ENCODE data around the gene SNORC.

The SNORC gene

DNA sequence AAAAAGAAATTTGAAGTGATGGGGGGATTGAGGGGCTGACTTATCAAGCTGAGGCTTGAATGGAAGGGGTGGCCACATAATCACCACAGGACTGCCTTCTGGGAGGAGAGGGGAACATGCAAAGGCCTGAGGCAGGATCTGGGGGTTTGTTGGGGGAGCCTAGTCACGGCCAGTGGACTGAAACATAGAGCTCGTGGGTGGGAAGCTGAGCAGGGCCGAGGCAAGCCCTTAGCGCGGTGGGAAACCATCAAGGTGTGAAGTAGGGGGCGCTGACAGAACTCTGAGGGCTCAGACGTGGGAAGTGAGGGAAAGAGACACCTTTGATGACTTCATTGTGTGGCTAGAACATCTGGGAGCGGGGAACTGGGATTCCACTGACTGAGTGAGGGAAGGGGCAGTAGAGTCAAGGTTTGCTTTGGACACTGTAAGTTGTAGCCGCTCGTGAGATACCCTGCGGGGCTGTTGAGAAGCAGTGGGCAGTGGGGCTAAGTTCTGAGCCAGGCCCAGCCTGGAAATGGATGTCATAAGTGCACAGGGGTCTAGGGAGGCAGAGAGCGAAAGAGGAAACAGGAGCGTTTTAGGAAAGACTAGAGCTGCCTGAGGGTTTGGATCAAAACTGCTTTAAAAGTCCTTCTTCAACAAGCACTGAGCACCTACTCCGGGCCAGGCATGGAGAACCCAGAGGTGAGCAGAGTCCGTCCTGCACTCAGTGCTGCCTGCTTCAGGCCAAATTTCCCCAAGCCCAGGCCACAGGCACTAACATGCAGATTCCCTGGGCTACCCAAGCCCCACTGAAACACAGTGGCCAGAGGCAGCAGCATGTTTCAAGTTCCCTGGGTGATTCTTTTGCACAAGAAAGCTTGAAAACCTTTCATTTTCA, 686 bp upstream of the SNORC start:
- DNase-seq (ENCODE audit: low read depth in 1 of 2, low spot score in 1 of 2) = no peak

DNA sequence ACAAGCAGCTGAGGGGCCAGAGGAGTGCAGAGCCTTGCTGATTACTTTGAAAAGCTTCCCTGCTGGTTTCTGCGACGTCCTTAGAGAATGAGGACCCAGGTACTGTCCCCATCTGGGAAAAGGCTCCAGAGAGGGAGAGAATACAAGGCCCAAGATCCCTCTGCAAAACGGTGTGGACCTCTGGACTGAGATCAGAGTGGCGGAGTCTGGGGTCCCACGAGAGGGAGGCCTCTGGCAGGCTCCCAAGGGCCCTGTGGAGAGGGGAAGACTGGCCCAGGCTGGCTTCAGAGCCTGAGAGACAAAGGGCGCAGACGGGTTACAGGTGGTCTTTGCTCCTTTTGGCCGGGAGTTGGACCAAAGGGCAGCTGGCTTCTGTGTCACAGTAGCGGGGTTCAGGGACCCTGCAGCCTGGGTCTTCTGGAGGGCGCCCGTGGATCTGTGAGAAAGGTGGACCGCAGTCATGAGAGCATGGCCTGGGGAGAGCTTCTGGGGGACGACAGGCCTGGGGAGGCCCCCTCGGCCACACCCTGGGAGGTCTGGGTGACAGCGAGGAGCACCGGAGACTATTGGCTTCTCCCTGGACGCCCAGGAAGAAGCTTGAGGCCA, 805 bp downstream of the SNORC start:
- DNase-seq (ENCODE audit: low read depth in 1 of 2, low spot score in 1 of 2) = no peak

DNA sequence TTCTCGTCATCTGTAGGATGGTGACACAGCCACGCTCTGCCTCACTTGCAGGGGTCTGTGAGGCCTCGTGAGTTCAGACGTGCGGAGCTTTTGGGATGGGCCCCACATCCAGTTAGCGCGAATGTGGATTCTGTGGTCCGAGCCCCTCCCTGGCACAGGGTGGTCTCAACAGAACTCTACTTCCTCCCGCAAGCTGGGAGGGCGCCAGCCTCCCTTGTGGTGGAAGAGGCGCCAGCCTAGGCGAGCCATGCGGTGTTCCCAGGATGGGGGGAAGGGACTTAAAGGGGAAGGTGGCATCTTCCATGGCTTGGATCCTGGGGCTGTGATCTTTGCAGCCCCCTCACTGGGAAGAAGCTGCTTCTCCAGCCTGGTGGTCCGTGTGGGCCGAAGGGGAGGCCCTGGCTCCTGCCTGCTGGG, 1.4 kb downstream of the SNORC start:
- no peak for DNase-seq (ENCODE audit: low read depth in 1 of 2, low spot score in 1 of 2)

DNA sequence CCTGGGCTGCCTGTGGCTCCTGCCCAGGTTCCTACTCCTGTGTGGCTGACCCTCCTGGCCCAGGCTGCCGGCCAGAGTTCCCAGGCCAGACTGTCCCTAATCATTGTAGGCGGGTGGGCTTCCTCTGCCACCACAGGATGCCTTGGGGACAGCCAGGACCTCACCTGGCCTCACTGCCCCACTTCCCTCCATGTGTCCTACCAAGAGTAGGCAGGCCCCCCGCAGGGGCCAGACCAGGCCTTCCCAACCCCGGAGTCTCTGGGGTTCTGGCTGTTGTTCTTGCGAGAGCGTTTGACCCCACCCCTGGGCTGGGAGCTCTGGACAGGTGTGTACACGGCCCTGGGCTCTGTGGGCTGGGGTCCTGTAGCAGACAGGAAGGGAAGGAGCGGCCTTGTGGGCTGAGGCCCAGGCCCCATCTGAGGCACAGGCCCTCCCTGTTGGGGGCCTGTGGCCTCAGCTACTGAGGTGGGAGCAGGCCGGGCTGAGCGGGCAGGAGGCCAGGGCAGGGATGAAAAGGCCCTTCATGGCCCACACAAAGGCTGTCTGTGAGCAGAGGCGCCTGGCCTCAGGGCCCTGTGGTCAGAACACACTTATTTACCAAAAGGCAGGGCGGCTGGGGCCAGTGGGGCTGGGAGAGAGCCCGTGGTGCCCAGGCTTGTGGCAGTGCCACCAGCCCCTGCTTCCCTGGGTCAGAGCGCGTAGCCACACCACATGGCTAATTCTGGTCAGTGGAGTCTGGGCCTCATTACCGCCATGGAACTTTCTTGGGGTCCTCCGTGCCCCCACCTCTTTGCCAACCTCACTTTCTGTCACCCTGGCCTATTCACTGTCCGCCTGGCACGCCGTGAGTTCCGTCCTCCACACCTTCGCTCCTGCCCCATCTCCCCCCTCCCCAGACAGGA, 2.0 kb downstream of the SNORC start:
- no peak for DNase-seq (ENCODE audit: low read depth in 1 of 2, low spot score in 1 of 2)

DNA sequence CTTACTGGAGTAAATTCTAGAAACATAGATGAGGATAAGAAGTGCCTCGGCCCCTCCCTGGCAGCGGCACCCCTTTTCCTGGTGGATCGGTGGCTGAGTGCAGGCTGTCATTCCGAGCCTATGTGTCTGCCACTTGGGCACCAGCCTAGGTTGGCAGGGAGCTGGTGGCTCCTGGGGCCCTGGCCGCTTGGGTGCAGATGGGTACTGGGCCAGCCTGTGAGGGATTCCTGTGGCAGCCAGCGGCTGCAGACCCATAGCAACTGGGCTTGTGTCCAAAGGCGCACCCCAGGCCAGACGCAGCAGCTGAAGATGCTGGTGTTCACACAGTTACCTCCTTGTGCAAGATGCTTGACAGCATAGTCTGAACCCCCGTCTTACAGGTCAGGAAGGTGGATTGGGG, 2.8 kb downstream of the SNORC start:
- DNase-seq (ENCODE audit: low read depth in 1 of 2, low spot score in 1 of 2) = no peak

DNA sequence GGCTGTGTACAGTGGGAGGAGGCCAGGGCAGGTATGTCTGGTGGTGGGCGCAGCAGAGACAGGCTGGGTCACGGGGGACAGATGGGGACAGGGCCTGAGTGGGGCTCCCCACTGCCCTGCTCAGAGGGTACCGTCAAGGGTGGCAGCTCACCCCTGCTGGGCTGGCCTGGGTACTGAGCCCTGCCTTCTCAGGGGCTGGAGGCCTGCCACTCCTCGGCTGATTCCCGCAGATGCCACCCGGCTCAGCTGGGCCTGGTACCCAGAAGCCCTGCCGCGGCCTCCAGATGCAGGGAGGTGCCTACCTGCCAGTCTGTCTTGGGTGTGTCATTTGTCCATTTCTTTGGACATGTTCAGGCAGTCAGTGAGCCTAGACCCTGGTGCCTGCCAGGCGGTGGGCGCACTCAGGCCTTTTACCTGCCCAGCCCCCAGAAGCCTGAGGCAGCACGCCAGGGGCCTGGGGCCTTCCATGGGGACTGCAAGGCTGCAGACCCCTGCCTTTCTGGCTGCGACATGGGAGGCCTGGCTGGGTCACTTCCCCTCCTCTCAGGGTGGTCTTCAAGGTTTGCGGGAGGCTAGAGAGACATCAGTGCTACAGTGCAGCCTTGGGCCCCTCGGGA, 3.3 kb downstream of the SNORC start:
- no peak for DNase-seq (ENCODE audit: low read depth in 1 of 2, low spot score in 1 of 2)

DNA sequence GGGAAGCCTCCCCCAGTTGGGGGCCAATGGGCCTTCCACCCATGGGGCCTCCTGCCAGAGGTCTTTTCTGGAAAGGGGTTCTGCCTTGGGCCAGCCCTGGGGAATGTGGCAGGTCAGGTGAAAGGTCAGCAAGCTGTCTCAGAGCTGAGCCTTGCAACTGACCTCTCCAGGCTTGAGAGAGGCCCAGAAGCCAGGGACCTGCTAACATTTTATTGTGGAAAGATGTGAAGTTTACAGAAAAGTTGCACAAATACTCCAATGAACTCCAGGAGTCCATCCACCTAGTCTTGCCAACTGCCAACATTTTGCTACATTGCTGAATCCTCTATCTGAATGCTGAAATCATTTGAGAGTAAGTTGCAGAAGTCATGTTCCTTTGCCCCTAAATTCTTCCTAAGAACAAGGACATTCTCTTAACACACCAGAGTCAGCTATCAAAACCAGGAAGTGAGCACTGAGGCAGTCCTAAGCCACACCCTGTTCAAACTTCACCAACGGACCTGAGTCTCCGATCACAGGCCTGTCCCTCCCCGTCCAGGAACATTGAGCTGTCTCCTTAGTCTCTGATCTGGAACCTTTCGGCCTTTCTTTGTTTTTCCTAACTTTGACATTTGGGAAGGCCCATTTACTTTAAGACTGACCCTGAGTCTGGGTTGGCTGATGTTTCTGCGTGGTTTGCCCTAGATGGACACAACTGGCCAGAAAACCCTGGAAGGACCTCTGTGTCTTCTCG, 4.0 kb downstream of the SNORC start:
- DNase-seq (ENCODE audit: low read depth in 1 of 2, low spot score in 1 of 2) = no peak

DNA sequence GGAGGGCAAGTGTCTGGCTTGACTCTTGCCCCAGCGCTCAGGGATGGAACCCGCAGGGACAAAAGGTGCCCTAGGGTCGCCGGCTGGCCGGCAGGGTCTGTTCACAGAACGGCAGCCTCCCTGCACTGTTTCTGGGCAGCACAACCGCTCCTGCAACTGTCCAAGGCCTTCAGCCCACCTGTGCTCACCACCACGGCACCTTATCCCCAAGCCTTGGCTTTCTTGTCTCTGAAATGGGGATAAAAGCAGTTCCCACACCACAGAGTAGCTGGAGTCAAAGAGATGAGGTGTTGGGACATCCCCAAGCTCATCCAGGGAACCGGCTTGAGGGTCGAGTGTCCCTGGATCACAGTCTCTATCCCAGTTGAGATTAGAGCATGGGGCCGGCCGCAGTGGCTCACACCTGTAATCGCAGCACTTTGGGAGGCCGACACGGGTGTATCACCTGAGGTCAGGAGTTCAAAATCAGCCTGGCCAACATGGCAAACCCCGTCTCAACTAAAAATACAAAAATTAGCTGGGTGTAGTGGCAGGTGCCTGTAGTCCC, 4.7 kb downstream of the SNORC start:
- no peak for DNase-seq (ENCODE audit: low read depth in 1 of 2, low spot score in 1 of 2)

DNA sequence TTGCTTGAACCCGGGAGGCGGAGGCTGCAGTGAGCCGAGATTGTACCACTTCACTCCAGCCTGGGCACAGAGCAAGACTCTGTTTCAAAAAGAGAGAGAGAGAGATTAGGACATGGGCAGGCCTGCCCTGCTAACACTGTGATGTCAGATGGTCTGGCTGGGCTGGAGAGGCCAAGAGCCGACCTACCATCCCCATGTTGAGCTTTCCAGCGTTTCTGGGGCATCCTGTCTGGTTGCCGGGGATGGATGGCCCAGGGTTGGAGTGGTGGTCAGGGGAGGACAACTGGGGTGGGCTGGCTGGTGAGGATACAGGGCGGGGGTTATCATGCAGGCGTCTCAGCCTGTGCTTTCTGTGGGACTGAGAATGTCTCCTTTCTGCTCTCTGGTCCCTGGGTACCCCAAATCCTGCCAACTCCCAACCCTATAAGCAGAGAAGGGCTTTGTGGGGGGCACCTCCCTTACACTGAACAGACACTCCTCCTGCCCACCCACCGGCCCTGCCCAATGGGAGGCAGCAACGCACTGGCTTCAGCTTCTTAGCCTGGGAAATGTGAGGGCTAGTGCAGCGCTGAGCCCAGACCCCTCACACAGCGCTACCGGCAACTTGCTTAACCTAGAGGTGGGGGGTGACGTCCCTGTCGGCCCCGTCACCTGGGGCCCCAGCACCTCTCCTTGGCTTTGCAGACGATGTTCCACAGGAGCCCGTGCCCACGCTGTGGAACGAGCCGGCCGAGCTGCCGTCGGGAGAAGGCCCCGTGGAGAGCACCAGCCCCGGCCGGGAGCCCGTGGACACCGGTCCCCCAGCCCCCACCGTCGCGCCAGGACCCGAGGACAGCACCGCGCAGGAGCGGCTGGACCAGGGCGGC, 5.4 kb downstream of the SNORC start:
- DNase-seq (ENCODE audit: low read depth in 1 of 2, low spot score in 1 of 2) = no peak

DNA sequence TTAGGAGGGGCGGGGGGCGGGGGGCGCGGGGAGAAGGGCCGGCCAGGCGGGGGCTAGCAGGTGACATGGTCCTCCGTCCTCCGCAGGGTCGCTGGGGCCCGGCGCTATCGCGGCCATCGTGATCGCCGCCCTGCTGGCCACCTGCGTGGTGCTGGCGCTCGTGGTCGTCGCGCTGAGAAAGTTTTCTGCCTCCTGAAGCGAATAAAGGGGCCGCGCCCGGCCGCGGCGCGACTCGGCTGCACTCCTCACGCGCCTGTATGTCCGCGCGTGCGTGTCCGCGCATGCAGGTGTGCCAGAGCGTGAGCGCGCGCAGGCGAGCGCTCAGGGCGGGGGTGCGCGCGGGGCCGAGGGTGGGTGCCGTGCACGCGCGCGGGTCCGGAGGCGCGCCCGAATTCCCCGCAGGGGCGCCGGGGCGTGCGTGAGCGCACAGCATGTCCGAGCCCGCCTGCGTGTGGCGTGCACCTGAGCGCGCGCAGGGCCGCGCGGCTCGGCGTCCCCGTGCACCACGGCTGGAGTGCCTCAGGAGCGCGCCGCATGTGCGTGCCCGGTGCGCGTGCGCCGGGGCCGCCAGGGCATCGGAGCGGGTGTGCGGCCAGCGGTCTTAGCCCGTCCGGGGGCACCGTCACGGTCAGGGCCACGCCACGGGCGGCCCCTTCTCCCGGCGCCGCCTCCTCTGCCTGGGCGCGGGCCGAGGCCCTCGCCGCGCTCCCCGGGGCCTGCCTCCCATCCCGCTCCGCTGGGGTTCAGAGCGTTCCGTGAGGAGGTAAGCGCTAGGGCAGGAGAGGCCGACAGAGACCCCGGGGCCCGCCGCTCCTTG, 6.3 kb downstream of the SNORC start:
- DNase-seq (ENCODE audit: low read depth in 1 of 2, low spot score in 1 of 2) = peak in 1 of 2 donors; percentile 8

DNA sequence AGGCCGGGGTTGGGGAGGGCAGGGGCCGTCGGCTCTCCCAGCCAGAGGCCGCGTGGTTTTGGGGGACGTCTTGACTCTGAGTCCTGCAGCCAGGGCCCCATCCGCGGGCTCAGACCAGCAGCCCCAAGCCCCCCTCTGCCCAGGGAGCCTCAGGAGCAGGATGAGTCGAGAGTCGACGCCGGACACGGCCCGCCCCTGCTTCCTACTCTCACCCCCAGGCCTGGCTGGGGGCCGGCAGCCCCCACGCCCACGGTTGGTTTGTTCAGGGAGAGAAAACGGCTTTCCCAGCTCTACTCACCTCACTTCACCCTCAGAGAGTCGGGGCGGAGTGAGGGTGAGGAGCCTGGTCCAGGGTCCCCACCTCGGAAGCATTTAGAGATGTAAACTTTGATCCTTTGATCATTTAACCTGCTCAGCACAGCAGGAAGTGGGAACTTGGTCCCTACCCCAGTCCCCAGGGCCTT, 6.9 kb downstream of the SNORC start:
- DNase-seq (ENCODE audit: low read depth in 1 of 2, low spot score in 1 of 2) = no peak

DNA sequence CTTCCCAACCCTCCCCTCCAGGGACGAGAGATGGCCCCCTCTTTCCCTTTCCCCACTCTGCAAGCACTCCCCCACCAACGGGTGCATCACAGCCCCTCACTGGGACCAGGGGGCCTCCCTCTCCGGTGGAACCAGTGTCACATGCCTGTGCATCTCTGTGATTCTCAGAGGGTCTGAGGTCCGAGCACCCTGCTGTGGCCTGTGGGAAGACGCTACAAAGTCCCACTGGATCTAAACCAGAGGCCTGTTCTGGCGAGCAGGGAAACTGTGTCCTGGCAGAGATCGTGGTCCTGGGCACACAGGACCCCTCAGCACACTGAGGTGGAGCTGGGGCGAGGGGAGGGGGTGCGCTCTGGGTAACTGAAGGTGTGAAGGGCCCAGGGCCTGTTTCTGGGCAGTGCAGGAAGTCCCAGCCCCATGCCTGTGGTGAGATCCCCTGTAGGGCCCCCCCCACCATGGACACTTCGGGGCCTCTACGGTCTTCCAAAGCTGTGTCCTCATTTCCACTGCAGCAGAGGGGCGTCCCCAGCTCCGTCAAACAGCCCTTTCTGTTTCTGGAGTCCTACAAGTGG, 8.0 kb downstream of the SNORC start:
- no peak for DNase-seq (ENCODE audit: low read depth in 1 of 2, low spot score in 1 of 2)

DNA sequence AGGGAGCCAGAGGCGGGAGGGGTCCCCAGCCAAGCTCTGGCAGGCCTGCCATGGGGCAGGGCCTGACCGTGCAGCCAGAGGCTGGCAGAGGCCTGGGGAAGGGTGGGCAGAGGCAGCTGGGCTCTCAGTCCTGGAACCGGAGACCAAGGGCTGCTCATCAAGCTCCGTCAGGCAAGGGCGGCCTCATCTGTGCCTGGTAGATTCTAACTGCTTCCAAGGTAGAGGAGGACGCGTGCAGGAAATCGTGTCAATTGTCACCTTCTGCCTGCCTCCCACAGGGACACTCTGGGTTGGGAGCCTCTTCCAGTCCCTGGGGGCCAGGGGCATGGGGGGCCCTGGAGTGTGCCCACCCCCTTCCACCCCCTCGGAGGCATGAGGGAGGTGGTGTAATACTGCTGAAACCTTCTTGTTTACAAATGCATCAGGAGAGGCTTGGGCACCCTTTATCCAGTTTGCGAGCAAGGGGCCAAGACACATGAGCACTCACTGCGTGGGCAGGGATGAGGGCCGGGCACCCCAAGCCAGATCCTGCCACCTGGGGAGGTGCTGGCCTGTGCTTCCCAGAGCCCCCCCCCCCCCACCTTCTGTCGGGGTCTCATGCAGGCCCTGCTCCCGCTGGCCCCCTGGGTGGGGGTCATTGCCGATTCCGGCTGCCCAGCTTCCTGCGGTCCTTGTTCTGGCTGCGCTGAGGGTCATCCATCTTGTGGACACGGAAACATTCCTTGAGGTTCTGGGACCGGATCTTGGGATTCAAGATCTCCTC, 9.0 kb downstream of the SNORC start:
- DNase-seq (ENCODE audit: low read depth in 1 of 2, low spot score in 1 of 2) = no peak

DNA sequence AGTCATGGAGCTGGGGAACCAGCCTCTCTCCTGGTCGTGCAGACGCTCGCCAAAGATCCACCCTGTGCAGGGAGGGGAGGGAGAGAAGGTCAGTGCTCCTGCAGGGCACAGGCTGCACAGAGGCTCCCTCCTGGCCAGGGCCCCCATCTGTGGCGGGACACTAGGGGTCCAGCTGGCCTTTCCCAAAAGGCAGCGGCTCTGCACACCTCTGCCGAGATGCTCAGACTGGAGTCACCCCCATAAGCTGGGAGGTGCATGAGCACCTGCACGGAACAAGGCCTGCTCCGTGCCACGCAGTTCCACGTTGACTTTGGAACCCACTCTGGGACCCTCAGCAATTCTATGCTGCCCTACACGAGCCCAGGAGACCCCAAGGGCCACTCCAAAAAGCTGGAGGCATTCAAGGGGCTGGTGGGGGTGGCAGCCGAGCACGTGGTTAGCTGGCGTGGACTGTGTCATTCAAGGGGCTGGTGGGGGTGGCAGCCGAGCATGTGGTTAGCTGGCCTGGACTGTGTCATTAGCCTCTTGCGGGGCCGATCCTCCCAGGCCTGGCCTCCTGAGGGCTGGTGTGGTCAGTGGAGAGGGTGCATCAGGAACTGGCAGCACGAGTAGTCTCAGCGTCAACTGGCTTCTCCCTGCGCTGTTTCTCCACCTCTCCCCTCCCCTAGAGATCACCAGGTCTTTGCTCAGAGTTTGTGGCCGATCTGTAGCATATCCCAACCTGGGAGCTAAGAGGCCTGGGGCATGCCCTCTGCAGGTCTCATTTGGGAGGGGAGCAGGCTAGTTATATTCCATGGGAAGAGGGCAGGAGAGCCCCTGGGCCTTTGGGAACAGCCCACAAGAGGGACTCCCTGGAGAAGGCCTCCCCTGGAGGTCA, 9.8 kb downstream of the SNORC start:
- DNase-seq (ENCODE audit: low read depth in 1 of 2, low spot score in 1 of 2) = no peak

DNA sequence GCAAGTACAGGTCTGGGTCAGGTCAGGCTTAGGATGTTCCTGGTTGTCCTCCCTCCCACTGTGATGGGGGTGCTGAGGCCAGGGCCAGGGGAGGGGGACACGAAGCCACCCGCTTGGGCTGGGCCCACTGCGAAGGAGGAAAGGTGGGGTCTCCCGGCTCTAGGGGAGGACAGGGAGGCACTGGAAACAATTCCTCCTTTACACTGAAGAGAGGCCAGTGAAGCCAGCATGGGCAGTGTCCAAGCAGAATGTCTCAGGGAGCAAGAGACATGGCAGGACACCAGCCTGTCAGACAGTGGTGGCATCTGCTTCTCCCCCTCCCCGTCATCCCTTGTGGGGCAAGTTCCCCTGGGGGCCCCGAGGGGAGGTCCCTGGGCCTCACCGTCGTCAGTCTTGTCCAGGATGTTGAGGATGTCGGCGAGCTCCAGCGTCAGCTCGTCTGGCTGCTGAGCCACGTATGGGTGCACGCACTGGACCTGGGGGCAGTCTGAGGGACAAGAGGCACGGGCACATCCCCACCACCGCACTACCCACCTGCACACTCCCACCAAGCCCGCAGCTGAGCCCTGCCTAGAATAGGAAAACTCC, 10.8 kb downstream of the SNORC start:
- DNase-seq (ENCODE audit: low read depth in 1 of 2, low spot score in 1 of 2) = no peak

DNA sequence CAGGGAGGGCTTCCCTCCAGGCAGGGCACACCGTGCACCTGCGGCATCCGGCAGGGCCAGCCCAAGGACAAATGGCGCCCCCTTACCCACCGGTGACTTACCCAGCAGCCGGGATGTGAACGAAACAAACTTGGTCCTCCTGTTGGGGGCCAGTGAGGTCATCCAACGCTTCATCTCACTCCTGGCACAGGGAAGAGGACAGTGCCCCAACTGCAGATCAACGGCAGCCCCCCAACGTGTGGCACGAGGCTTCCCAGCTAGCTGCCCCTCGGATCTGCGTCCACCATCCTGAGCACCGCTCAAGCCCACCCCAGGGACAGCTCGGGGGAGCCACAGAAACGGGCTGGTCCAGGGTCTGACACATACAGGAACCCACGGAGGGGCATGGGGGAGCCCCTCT, 12.0 kb downstream of the SNORC start:
- no peak for DNase-seq (ENCODE audit: low read depth in 1 of 2, low spot score in 1 of 2)
